Urothelium cell line (cell line): Measurements from ENCODE around the gene SCAPER.

Source experiments
- DNase-seq: peaks from one replicate; pipeline ENCODE4 v3.0.0; 2011; ENCODE audit warnings: low spot score, mixed read lengths
- FAIRE-seq: peaks from 2 replicates; lab custom pipeline; 2011; peaks lifted over from hg19 to GRCh38; lab: Jason Lieb, UNC

Gene SCAPER, protein sequence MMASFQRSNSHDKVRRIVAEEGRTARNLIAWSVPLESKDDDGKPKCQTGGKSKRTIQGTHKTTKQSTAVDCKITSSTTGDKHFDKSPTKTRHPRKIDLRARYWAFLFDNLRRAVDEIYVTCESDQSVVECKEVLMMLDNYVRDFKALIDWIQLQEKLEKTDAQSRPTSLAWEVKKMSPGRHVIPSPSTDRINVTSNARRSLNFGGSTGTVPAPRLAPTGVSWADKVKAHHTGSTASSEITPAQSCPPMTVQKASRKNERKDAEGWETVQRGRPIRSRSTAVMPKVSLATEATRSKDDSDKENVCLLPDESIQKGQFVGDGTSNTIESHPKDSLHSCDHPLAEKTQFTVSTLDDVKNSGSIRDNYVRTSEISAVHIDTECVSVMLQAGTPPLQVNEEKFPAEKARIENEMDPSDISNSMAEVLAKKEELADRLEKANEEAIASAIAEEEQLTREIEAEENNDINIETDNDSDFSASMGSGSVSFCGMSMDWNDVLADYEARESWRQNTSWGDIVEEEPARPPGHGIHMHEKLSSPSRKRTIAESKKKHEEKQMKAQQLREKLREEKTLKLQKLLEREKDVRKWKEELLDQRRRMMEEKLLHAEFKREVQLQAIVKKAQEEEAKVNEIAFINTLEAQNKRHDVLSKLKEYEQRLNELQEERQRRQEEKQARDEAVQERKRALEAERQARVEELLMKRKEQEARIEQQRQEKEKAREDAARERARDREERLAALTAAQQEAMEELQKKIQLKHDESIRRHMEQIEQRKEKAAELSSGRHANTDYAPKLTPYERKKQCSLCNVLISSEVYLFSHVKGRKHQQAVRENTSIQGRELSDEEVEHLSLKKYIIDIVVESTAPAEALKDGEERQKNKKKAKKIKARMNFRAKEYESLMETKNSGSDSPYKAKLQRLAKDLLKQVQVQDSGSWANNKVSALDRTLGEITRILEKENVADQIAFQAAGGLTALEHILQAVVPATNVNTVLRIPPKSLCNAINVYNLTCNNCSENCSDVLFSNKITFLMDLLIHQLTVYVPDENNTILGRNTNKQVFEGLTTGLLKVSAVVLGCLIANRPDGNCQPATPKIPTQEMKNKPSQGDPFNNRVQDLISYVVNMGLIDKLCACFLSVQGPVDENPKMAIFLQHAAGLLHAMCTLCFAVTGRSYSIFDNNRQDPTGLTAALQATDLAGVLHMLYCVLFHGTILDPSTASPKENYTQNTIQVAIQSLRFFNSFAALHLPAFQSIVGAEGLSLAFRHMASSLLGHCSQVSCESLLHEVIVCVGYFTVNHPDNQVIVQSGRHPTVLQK (N-terminal part only)

DNA sequence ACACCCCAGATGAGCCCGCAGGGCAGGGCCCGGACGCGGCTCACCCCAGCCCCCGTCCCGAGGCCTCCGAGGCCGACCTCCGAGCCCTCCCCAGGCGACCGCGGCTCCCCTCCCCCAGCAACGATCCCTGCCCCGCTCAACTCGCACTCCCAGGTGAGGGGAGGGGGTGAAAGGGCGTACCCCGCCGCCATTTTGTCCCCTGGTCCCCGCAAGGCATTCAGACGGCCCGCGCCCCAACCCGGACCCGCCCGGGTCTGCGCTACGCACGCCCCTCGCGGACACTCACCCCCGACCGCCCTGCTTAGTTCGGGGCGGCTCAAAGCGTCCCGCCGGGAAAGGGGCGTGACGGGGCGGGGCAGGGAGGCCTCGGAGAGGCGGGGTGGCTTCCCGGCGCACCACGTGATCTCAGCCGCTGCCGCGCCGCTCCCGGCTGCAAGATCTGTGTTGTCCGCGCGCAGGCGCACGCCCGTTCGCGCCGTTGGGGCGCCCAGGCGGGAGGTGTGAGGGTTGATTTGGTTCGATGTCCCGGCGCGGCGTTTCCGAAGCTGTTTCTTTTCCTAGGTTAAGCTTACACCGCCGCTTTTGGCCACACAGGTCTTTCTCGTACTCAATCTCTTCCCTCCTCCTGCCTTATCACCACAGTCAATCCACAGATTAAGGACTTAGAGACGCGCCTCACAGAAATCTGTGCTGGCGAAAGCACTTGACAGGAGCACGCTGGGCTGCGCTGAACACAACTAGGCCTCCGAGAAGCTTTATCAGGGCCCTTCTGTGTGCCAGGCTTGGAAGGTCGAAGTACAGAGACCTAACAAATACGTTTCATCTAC is at the start of gene SCAPER:
TSS of gene SCAPER (minus strand) at position 328 of the 827 bp plus-strand sequence. CDS start 21,523 bp downstream, outside the sequence.
- peak; percentile 97 for FAIRE-seq
- peak; percentile 97 for DNase-seq

DNA sequence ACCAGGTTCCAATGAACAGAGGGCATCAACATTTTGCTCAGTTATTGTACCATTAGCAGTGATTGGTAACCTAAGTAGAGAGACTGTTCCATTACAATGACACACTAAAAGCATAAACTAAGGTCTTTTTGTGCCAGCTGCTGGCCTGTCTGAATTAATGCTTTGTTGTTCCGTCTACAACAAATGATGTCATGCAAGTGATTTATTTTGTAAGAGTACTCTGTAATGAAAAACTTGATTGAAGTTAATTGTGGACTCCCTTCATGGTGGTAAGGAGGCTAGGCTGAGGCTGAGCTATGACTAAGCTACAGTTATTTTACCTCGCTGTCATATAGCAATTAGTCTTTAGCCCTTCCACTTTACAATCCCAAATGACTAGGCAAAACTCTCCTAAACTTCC is 49.6 kb upstream of the SCAPER start:
- DNase-seq: no peak

DNA sequence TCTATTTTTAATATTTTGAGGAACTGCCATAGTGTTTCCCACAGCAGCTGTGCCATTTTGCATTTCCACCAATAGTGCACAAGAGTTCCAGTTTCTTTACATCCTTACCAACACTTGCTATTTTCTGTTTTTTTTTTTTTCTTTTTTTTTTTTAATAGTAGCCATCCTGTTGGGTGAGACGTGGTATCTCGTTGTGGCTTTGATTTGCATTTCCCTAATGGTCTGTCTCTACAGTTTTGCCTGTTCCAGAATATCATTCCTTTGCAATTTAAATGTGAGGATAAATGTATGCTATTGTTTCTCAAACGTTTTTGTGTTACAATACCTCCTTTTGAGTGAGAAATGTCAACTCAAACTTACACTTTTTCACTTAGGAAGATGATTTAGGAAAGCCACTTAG is 48.8 kb upstream of the SCAPER start:
- no peak for DNase-seq
- FAIRE-seq: no peak

More for the DNA sequence above, 49.6 kb upstream of the SCAPER start:
- no peak for FAIRE-seq

DNA sequence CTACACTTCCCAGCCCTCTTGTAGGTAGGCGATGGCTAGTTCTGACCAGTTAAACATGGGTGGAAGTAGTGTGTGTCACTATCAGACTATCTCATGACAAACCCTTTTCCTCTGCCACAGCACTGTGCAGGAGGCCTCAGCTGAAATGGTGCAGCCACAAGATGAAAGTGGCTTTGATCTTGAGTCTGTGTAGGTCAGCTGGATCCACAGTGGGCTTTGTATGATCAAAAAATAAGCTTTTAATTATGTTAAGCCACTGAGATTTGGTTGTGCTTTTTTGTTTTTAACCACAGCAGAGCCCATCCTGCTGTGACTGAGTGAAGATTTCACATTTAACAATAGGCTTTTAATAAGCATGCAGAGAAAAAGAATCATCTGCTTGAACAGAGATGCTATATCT is 46.1 kb upstream of the SCAPER start:
- no peak for DNase-seq
- peak; percentile 5 for FAIRE-seq

DNA sequence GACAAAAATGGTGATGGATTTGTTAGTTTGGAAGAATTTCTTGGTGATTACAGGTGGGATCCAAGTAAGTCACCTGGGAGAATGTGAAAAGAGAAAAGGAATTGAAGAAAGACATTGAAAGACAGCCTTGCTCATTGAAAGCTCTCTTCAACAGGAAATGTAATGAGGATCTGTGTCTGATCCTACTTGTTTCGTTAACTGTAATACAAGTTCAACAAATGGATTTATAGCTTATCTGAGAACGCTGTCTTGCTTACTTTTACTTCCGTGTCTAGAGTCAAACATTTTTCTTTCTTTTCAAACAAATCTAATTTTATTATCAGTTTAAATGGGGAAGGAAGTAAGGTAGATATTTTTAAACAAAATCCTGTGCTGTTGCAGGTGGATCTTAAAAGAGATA is 42.3 kb upstream of the SCAPER start:
- DNase-seq (no peak), FAIRE-seq (no peak)

DNA sequence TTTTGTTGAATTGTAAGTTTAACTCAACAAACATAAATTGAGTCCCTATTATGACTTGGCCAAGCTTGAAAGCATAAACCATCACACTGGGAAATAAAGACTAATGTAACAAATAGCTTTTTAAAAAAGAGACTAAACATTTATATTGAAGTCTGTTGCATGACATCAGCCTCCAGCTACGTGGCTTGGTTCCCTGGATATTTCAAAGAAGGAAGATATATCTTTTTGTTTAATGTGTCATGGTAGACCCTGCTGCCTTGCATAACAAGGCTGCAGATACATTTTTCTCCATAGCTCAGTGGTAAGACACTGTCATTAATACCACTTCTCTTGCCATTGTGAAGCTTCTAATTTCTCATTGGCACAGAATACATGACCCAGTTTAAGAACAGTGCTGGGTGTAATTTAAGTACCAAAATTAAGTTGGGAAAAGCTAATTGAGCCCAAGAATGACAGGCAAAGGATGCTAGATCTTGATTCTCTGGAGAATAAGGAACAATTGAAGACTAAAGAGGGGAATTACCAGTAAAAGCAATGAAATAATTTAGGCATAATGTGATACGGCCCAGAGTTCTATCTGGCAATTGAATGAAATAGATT is 40.5 kb upstream of the SCAPER start:
- DNase-seq: no peak
- no peak for FAIRE-seq

DNA sequence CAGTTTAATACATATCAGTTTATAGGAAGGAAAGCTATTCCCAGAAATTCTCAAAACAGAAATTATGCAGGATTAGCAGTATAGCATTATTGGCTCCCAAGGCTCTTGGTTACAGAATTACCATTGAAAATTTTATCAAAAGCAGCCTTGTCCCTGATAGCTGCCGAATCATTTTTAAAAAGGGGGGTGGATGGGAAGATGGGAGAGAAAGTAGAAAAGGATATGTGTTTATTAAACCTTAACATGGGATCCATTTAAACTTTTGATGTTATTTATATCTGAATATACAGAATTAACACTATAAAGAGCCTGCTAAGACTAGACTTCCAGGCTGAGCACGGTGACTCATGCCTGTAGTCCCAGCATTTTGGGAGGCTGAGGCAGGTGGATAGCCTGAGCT is 37.2 kb upstream of the SCAPER start:
- no peak for DNase-seq
- no peak for FAIRE-seq

DNA sequence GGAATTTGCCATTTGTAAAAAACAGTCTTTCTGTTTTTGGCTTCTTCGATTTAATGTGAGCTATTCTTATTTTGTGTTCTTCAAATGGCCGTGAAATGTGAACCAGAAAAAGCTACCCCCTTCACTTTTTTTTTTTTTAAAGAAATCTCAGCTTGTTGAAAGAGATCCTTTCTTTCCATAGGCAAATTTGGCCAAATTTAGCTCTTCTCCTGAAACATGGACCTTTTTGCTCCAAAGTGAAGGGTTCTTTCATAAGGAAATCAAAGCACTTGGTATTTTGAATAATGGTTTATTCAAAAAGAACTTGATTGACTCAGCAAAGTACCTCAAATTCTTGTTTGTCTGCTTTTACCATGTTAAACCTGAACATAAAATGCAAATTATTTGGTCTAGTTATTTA is 36.5 kb upstream of the SCAPER start:
- FAIRE-seq (no peak), DNase-seq (no peak)

DNA sequence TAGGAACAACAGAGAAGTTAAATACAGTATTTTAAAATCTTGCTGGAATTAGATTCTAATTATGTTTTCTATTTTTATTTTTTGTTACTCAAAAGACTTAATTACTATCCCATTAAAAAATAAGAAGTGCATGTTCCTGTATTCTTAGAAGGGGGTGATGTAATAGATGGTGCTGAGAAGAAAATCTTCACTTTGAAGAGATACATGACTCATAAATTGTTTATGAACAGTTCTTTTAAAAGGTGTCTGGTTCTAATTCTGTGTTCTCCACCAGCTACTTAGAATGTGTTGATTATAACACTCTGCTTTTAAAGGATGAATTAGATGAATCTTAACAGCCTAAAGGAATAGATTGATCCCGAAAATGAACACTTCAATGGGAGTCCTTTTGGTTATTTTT is 34.6 kb upstream of the SCAPER start:
- DNase-seq: no peak
- FAIRE-seq: no peak

DNA sequence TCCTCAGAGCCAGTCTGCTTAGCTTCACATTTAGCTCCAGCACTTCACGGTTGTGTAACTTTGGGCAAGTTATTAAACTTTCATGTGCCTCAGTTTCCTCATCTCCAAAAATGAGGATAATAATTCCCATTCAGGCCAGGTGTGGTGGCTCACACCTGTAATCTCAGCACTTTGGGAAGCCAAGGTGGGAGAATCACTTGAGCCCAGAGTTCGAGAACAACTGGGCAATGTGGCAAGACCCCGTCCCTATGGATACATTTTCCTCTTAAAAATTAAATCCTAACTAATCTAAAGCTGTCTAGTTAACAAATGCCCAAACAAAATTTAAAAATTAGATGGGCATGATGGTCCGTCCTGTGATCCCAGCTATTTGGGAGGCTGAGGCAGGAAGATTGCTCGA is 33.6 kb upstream of the SCAPER start:
- DNase-seq (no peak), FAIRE-seq (no peak)

DNA sequence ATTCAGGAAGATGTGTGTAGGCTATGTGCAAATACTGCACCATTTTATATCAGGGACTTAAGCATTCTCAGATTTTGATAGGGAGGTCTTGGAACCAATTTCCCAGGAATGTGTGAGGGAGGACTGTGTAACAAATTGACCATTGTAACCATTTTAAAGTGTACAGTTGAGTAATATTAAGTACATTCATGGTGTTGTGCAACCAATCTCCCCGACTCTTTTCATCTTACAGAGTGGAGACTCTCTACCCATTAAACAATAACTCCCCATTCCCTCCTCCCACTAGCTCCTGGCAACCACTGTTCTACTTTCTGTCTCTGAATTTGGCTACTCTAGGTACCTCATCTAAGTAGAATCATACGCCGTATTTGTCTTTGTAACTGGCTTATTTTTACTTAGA is 31.5 kb upstream of the SCAPER start:
- no peak for FAIRE-seq
- DNase-seq: no peak

DNA sequence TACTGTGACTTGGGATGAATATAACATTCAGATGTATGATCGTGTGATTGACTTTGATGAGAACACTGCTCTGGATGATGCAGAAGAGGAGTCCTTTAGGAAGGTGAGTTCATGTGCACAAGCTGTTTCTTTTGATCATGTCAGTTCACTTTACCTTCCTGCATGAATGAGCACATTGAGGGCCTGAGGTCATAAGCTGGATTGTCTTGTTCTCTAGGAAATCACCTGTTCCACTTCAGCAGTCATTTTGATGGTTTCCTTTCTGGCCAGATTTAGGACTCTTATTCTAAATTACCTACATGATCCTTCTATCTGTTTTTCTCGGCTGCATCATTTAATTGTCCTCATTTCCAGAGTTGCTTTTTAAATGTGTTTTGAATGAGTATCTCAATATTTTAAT is 30.5 kb upstream of the SCAPER start:
- FAIRE-seq (no peak), DNase-seq (no peak)

DNA sequence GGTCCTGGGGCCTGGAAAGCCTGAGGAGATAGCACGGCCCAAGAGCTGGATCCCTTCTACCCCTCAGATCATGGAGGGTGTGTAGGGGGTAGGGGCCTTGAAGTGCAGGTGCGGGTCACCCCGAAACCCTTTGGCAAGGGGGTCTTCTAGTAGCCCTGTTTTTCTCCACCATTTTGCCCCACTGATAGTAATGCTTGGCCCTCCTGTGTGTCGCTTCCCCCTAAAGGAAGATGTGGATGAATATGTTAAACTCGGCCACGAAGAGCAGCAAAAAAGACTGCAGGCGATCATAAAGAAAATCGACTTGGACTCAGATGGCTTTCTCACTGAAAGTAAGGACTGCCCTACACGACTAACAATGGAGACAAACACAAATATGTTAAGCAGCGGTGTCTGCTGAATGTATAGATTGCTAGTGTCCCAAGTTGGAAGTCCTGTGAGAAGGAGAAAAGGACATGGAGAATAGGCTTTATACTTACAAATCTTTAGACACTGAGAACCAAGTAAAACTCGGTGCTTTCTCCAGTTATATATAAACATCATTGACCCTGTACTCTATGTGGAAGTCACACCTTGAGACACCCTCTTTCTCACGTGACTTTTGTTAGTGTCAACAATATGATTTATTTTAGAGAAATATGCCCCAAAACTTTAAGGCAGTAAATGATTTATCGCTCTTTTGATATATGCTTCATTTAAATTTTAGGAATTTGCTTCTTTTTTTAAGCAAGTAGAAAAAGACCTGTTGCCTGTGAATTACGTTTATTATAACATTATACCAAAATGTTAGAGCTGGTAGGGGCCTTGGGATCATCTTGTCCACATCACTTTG is 27.2 kb upstream of the SCAPER start:
- DNase-seq (no peak), FAIRE-seq (peak; percentile 53)

DNA sequence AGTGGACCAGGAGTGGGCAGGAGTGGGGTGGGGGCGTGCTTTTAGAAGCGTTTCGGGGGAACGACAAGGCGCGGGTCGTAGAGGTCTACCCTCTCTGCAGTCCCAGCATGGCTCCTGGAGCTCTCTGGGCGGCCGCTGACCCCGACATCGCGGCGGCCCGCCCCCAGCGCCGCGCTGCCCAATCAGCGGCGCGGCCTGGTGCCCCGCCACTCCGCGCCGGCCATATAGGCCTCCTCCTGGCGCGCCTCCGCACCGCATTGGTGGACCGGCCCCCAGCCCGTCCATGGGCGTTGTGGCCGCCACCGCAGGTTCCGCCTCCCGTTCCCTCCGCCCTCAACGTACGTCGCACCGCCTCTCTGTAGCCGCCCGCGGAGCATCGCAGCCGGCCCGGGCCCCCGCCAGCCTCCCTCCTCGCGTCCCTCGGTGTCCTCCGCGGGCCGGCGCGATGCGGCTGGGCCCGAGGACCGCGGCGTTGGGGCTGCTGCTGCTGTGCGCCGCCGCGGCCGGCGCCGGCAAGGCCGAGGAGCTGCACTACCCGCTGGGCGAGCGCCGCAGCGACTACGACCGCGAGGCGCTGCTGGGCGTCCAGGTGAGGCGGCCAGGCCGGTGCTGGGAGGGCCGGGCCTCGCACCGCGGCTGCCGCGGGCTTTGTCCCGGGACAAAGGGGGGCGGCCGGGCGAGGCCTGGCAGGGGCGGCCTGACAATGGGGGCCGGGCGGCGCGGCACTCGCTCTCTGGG is 26.4 kb upstream of the SCAPER start, which contains the start of gene RCN2:
TSS of gene RCN2 (plus strand) at position 353 of the 738 bp plus-strand sequence. CDS start at position 446, 93 bp downstream.
- DNase-seq (peak; percentile 98), FAIRE-seq (peak; percentile 94)

DNA sequence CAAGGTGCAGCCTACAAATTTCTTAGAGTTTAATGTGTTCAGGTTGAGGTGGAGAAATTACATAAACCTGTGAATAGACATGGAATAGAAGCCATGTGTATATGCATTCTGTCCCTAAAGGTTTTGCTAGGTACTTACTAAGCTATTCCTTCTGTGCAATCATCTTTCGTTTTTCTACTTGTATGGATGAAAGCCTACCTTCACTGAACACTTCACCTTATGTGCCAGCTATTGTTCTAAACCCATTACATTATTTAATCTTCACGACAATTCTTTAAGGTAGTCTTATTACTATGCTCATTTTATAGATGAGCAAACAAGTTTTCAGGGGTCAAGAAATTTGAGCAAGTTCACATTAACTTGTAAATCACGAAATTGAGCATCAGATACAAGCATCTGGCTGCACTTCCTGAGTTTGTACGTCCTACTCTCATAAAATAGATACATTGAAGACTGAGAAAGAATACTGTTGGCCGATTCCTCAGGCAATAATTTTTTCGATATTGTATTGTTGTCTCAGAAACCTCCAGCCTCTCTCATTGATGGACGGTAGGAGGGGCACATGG is 25.8 kb upstream of the SCAPER start:
- FAIRE-seq (no peak), DNase-seq (no peak)

DNA sequence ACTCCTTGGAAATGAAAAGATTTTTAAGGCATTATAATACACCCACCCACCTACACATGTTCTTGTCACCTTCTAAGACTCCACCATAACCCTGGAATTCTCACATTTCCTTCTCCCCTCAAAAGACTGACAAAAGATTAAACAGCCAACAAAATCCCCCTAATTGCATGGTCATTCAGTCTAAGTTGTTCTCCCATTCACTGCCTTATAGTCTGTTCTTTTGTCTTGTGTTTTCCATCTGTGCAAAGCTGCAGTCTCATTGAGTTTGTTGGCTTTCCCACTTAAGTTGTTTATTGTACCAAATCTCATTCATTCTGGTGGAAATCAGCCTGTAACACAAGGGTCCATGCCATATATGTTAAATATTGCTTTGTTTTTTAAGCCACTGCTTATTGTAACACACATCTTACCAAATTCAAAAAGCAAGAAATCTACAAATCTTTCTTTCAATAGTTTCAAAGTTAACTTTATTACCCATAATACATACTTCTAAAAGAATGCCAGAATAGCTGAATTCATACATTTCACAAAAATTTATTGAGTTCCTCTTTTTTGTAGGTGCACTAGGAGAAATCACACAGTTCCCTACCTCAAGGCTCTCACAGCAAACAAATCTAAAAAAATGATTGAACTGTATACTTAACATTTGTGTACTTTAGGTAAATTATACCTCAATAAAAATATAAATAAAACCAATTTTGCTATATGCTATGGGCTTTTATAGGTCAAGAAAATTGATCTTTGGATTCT is 24.0 kb upstream of the SCAPER start:
- no peak for FAIRE-seq
- DNase-seq: no peak

DNA sequence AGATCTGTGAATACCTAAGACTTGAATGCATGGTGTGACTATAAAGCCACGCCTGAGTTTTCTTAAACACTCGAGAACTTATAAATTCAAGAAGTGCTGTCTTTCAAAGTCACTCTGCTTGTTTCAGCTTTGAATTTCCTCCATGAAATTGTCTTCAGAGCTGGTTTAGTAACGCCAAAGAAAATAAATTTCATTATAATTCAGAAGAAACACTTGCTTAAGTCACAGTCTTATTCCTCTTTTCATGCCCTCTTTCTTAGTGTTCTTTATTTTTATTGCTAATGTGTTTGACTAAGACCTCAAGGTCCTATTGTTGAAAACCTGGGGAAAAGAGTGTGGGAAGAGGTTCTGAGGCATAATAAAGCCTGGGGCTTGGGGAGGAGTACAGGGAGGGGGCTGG is 23.1 kb upstream of the SCAPER start:
- DNase-seq (no peak), FAIRE-seq (no peak)
